Activated T-cell treated with anti-CD3 and anti-CD28 coated beads for 4 hours (primary cell): Measurements from ENCODE around the gene RITA1.
"Not testable (repeated sequence)": the region's sequence is repeated elsewhere in the genome, so short reads cannot be mapped to it uniquely, and the experiment has no call there.

ENCODE experiments used
- DNase-seq: peaks from one replicate; pipeline ENCODE4 v3.0.0-alpha.2; 2020

Gene RITA1, protein sequence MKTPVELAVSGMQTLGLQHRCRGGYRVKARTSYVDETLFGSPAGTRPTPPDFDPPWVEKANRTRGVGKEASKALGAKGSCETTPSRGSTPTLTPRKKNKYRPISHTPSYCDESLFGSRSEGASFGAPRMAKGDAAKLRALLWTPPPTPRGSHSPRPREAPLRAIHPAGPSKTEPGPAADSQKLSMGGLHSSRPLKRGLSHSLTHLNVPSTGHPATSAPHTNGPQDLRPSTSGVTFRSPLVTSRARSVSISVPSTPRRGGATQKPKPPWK

GRCh38 chr12:113185180-113186032 lies at the start of gene RITA1, which contains the start of gene DDX54:
TSS of gene RITA1 (plus strand) at chr12:113185721. CDS start at chr12:113186747, 1,026 bp downstream.
TSS of gene DDX54 (minus strand) at chr12:113185478. CDS start at chr12:113185451, 27 bp downstream.
- DNase-seq: peak; percentile 74

DNA sequence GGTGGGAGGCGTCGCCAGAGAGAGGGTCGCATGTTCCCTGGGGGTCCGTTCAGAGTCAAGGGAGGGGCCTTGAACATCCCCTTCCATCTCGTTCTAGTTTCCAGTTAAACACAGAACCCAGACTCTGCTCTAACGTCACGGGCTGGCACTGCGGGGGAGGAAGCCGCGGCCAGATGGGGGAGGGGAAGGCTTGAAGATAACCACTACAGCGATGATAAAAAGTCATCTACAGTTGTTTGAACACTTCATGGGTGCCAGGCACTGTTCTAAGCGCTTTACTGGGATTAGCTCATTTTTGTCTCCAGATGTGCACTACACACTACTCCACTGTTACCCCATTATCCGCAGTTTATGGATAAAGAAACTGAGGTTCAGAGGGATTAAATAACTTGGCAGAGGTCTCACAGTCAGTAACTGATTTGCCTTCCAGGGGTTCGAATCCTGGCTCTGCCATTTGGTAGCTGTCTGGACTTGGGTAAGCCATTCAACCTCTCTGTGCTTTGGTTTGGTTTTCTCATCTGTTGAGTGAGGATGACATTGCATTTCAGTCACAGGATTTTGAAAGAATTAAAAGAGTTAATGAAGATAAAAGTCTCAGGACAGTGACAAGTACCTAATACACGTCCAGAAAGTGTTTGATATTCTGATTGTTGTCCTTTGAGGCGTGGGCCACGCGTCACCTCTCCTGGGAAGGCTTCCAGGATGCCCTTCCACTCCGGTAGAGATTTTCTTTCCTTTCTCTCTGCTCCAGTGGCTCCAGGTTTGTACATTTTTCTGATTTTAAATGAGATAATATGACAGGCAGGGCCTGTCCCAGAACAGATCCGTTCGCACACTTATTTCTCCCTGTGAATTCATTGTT lies 49.2 kb upstream of the RITA1 start:
- DNase-seq: peak; percentile 50

DNA sequence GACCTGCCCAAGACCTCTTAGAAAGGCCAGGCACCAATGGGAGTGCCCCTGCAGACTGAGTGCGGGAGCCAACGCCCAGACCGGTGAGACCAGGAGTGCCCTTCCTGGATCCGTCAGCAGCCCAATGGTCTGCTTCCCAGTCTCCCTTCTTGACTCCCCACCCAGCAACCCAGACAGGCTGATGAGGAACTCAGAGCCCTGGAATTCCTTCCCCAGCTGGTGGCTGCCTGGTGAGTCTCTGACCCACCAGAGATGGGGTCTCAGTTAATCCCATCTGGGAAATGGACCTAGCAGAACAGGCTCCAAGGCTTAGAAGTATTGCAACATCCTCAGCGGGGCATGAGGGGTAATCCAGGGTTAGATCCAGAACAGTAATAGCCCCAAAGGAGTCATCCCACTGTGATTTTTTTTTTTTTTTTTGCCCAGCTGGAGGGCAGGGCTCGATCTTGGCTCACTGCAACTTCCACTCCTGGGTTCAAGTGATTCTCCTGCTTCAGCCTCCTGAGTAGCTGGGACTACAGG lies 48.5 kb upstream of the RITA1 start:
- DNase-seq: no peak

DNA sequence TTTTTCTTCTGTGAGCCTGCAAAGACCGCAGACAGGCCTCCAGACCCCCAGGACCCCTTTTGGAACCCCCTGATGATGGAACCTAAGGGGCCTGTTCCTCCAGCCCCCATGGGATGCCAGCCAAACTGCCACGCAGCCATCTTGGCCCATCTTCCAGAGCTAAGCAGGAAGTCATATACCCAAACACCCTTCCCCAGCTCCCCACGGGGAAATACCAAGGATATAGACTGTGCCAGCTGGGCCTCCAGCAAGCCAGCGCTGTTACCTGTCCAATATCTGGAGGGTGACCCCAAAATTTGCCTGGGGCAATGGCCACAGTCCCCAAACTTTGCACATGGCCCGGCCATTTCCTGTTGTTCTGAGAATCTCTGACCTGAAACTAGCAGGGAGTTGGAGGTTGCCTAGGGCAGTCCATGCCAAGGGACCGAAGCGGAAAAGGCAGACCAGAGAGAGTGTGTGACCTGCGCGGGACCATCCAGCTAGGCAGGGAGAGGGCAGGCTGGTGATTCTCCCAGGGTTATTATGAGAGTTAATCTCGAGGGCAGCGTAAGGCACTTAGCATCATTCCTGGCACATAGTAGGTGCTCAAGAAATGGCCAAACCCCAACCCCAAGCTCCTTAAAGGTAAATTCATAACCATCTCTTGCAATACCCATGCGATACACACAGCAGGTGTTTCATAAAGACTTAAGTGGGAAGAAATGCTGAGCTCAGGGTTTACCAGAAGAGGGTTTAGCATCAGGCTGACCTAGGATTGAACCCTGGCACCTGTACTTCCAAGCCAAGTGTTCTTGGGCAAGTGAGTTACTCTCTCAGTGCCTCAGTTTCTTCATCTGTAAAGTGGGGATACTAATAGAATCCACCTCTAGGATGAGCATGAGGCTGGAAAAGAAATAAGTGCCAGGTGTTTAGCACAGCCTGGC lies 47.4 kb upstream of the RITA1 start:
- no peak for DNase-seq

DNA sequence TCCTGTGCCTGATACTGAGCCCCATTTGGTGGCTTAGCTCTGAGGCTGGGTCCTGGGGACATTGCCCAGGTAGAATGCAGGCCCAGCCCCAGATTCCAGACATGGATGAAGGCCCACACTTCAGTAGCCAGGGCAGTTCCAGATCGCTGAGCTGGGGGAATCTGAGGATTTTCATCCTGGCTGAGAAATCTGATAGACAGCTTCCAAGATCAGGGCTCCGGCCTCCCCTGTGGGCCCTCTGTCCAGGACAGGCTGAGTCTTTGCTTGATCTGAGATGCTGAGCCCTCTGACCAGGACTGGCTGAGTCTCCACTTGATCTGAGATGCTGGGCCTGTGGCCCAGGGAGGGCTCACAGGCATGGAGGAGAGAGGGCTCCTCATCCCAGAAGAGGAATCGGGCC lies 46.7 kb upstream of the RITA1 start:
- no peak for DNase-seq

DNA sequence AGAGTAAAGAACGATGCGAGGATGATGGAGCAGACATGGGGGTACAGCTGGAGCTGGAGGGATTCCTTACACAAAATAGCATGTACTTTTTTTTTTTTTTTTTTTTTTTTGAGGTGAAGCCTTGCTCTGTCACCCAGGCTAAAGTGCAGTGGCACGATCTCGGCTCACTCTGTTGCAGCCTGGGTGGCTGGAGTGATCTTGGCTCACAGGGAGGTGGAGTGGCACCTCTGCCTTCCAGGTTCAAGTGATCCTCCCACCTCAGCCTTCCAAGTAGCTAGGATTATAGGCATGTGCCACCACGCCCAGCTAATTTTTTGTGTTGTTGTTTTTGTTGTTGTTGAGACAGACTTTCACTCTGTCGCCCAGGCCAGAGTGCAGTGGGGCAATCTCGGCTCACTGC lies 44.8 kb upstream of the RITA1 start:
- no peak for DNase-seq

DNA sequence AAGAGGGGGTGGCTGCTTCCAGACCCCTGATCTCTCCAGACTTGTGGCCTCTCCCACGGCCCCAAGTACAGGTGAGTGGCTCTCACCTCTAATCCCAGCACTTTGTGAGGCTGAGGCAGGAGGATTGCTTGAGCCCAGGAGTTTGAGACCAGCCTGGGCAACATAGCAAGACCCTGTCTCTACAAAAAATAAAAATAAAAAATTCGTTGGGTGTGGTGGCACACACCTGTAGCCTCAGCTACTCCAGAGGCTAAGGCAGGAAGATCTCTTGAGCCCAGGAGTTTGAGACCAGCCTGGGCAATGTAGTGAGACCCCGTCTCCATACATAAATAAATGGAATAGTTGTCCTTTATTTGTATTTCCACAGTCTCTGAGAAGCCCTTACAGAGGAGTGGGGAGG lies 43.8 kb upstream of the RITA1 start:
- DNase-seq: not testable (repeated sequence)

DNA sequence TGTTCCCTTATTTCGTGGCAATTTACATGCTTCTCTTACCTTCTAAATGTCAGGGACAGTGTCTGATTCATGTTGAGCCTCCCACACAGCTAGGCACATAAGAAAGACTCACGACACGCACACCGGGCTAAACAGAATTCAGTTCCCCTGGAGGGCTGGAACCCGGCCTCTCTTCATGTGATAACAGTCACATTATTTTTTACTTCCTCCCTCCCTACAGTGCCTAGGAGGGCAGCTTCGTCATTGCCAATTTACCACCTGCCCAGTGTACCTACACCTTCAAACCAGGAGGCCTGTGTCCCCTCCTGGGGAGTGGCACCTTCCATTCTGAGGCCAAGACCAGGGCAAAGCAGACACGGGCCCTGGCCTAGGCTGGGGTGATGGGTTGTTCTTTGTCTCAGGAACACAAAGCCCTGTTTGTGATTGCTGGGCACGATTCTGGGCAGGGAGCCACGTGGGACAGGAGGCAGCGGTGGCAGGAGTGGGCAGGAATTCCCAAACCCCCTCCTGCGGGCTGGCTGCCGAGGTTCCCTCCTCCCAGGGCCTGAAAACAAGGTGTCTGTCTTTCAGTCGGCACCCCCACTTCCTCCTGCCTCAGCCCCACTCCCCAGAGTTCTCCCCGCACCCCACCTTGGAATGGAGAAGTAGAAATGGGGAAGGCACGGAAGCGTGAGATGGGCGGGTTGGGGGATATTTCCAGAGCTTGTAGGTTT lies 43.2 kb upstream of the RITA1 start:
- DNase-seq: no peak

GRCh38 chr12:113142886-113143332 lies 42.6 kb upstream of the RITA1 start:
- DNase-seq: no peak

- no peak for DNase-seq
Observed at GRCh38 chr12:113143959-113144358, 41.6 kb upstream of the RITA1 start.

DNA sequence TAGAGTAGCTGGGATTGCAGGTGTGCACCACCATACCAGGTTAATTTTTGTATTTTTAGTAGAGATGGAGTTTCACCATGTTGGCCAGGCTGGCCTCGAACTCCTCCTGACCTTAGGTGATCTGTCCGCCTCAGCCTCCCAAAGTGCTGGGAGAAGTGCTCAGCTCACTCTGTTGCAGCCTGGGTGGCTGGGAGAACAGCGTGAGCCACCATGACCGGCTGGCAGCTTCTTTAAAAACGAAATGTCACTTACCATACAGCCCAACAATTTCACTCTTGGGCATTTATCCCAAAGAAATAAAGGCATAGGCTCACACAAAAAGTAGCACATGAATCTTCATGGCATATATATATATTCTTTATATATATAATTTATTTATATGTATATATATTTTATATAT lies 40.7 kb upstream of the RITA1 start:
- DNase-seq: no peak

- DNase-seq: no peak
Observed at GRCh38 chr12:113145720-113146551, 39.6 kb upstream of the RITA1 start.

DNA sequence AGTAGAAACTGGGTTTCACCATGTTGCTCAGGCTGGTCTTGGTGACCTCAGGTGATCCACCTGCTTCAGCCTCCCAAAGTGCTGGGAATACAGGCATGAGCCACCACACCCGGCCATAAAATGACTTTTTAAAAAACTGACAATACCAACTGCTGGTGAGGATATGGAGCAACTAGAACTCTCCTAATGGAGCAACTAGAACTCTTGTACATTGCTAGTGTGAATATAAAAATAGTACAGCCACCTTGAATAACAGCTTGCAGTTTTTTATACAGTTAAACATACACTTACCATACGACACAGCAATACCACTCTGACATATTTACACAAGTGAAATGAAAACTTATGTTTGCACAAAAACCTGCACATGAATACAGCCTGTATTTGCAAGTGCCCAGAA lies 38.5 kb upstream of the RITA1 start:
- no peak for DNase-seq

DNA sequence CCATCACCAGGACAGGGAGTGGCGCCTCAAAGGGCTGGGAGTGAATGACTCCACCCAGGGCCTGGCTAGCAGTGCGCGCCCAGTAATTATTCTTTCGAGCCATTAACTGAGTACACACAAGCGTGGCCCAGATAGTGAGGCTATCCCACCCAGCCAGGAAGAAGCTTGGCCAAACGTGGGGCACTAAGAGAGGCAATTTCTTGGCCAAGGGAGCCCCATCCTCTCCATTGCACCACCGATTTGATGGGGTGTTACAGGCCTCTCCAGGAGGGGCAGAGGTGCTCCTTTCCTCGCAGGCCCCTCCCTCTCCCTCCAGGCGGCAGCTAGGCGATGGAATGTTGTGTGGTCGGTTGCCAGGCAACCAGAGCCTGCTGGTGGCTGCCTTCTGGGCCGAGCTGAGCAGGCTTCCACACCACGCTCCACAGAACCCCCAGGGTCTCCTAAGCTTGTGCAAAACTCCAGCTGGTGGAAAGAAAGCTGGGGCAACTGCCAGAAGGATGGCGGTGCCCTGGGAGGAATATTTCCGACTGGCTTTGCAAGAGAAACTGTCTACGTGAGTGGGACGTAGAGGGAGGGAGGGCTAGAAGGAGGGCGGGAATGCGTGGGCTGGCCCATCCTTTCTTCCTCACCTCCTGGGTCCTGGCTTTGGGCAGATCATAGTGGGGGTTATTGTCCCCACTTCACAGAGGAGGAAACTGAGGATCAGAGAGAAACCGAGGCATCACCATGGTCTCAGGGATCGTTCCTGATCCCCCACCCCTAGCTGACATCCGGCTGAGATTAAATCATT lies 36.0 kb upstream of the RITA1 start, which contains the start of gene CFAP73:
TSS of gene CFAP73 (plus strand) at position 364 of the 790 bp plus-strand sequence. CDS start at position 498, 134 bp downstream.
- no peak for DNase-seq

DNA sequence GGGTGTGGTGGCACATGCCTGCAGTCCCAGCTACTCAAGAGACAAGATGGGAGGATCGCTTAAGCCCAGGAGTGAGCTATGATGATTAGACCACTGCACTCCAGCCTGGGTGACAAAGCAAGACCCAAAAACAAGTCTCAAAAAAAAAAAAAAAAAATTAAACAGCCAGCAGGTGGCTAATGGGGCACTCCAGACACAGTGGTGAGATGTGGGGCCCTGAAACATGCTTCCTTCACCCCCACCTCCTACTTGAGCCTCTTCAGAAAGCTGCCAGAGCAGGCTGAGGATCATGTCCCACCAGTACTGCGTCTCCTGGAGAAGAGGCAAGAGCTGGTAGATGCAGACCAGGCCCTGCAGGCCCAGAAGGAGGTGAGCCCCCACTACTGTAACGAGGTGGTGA lies 33.9 kb upstream of the RITA1 start:
- DNase-seq: no peak

DNA sequence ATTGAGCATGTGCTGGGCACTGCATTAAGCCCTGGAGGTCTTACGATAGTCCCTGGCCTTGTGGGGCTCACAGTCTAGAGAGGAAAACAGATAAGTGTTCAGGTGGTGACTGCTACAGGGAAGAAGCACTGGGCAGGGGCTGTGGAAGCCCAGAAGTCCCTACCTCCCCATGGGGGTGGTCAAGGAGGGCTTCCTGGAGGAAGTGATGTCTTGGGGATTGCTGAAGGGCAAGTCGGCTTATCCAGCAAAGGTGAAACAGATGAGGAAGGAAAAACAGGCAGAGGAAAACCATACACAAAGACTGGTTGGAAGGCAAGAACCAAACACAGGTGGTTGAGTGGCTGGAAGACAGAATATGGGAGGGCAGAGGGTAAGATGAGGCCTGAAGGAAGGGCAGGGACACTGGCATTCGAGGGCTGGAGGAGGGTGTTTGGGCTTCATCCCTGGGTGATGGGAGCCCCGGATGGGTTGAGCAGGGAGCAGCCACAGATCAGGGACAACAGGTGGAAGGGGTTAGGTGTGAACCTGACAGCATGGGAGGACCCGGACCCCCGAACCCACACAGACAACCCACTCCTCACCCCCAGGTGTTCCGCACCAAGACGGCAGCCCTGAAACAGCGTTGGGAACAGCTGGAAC lies 33.2 kb upstream of the RITA1 start:
- DNase-seq: no peak

DNA sequence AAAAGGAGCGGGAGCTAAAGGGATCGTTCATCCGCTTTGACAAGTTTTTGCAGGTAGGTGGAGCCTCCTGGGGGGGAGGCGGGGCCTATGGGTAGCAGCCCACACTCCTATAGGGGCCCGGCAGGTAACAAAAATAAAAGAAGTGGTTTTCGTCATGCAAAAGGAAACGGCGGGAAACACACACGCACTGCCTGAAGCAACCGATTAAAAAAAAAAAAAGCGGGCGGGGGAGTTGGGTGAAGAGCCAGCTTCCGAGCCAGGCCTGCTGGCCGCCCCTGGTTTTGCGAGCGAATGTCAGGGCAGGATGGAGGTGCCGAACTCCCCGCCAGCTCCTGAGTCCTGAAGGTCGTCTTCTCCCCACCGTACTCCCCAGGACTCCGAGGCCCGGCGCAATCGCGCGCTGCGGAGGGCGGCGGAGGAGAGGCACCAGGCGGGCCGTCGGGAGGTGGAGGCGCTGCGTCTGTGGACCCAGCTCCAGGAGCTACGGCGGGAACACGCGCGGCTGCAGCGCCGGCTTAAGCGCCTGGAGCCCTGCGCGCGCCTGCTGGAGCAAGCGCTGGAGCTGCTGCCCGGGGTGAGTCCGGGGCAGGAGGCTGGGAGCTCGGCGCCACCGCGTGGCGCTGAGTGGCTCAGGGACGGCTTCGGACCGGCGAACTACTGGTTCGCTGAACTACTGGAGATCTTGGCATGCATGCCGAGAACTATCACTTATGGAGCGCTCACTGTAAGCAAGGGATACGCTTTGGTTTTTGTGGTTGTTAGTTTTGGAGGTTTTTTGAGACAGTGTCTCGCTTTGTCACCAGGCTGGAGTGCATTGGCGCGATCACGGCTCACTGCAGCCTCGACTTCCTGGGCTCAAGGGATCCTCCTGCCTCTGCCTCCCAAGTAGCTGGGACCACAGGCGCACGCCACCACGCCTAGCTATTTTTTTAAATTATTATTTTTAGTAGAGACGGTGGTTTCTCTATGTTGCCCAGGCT lies 32.4 kb upstream of the RITA1 start:
- DNase-seq: peak; percentile 49
